Body of pancreas (tissue), 4 donors: ENCODE results near the gene UBE2E1.

Experiments used
- CTCF ChIP-seq, 7 experiments: fragments of 450-650 bp in 4 of 7; fragments of 200-600 bp in 3 of 7; sonication (generic) in 3 of 7; IDR thresholded peaks; one replicate each; pipeline ENCODE4 v1.5.1; 2016 to 2019; ENCODE audit warnings: antibody characterized with exemption in 7 of 7
- POLR2A ChIP-seq, 3 donors: fragments of 450-650 bp; IDR thresholded peaks; one replicate each; pipeline ENCODE4 v1.6.1; 2016; ENCODE audit warnings: antibody characterized with exemption in 3 of 3, mild to moderate bottlenecking in 2 of 3

GRCh38 chr3:23837286-23837685 is 31.5 kb downstream of the UBE2E1 start:
- TF ChIP-seq POLR2A (IDR thresholded peaks at IDR 0.05) (no peak), CTCF (IDR thresholded peaks at IDR 0.05) (no peak)
